ENCODE measurements around the gene MTREX. TPM values are rescaled to one million over a fixed set of nuclear protein-coding genes. Genes with fewer than 3 reads are reported as not detected.

The MTREX gene
- total RNA-seq, 4 donors from 2014 or later = 50.7 to 68.3 (median 64.1) TPM

- intact Hi-C loops (cut with DNase I; ENCODE audit: low total_unique reads) = no loop called here
- no peak overlapping the region for H3K4me3 ChIP-seq (ENCODE audit: low read depth, poor library complexity, severe bottlenecking)
- DNase-seq (ENCODE audit: low spot score in 2 of 2) = no peak
- TF ChIP-seq POLR2A (IDR thresholded peaks at IDR 0.05) = no peak
- TF ChIP-seq CTCF (IDR thresholded peaks at IDR 0.05) = no peak
- WGBS, 2 donors = 75 to 82% methylated on average over 5 of the region's 5 CpGs
These were observed 31.0 kb downstream of the MTREX start for GRCh38 chr5:55338810-55339243.

- TF ChIP-seq POLR2A (IDR thresholded peaks at IDR 0.05) = no peak
- TF ChIP-seq CTCF (IDR thresholded peaks at IDR 0.05) = no peak
- H3K4me3 ChIP-seq (ENCODE audit: low read depth, poor library complexity, severe bottlenecking) = no peak overlapping the region
- WGBS, 2 donors = 91 to 92% methylated on average over 4 of the region's 4 CpGs
- DNase-seq (ENCODE audit: low spot score in 2 of 2) = no peak
- intact Hi-C loops (cut with DNase I; ENCODE audit: low total_unique reads) = loop anchor here (10.0 kb wide), 1 partner anchor 352 kb away; no protein-coding TSS in a partner anchor
These were observed 35.3 kb downstream of the MTREX start for GRCh38 chr5:55343107-55343506.

- TF ChIP-seq POLR2A (IDR thresholded peaks at IDR 0.05) (no peak), CTCF (IDR thresholded peaks at IDR 0.05) (no peak)
- H3K4me3 ChIP-seq (ENCODE audit: low read depth, poor library complexity, severe bottlenecking) = no peak overlapping the region
- WGBS, 2 donors = 73 to 90% methylated on average over 1 of the region's 1 CpG
- intact Hi-C loops (cut with DNase I; ENCODE audit: low total_unique reads) = loop anchor here (10.0 kb wide), 1 partner anchor 351 kb away; no protein-coding TSS in a partner anchor
- no peak for DNase-seq (ENCODE audit: low spot score in 2 of 2)
These were observed 35.8 kb downstream of the MTREX start for GRCh38 chr5:55343609-55344008.

- H3K4me3 ChIP-seq (ENCODE audit: low read depth, poor library complexity, severe bottlenecking) = no peak overlapping the region
- intact Hi-C loops (cut with DNase I; ENCODE audit: low total_unique reads) = loop anchor here (10.0 kb wide), 1 partner anchor 350 kb away; no protein-coding TSS in a partner anchor
- peak in 1 of 2 donors; percentile 62 for DNase-seq (ENCODE audit: low spot score in 2 of 2)
- WGBS, 2 donors = 34 to 45% methylated on average over 2 of the region's 2 CpGs
- TF ChIP-seq POLR2A (IDR thresholded peaks at IDR 0.05) (no peak), CTCF (IDR thresholded peaks at IDR 0.05) (peak in 1 of 3 donors; percentile 62)
These were observed 36.7 kb downstream of the MTREX start for GRCh38 chr5:55344392-55344992.

GRCh38 chr5:55345327-55345726, 37.5 kb downstream of the MTREX start:
- intact Hi-C loops (cut with DNase I; ENCODE audit: low total_unique reads) = loop anchor here (10.0 kb wide), 1 partner anchor 349 kb away; no protein-coding TSS in a partner anchor
- no peak overlapping the region for H3K4me3 ChIP-seq (ENCODE audit: low read depth, poor library complexity, severe bottlenecking)
- 94 to 99% methylated on average over 4 of the region's 4 CpGs for WGBS, 2 donors
- TF ChIP-seq POLR2A (IDR thresholded peaks at IDR 0.05) (no peak), CTCF (IDR thresholded peaks at IDR 0.05) (no peak)
- DNase-seq (ENCODE audit: low spot score in 2 of 2) = no peak
